CD4-positive, alpha-beta T cell treated with Interleukin-4 for 4 hours (primary cell): ENCODE data around the gene NRAP.
A peak's percentile ranks its signal among the peaks of the same experiment; 100 is the strongest.
"Not testable (repeated sequence)": the region's sequence is repeated elsewhere in the genome, so short reads cannot be mapped to it uniquely, and the experiment has no call there.

Experiments
- DNase-seq: peaks from one replicate; pipeline ENCODE4 v3.0.0-alpha.2; 2020

NRAP gene

GRCh38 chr10:113681533-113682470, 18.0 kb upstream of the NRAP start:
- peak; percentile 39 for DNase-seq

- DNase-seq = peak; percentile 66
Measured at GRCh38 chr10:113680190-113681111, 16.6 kb upstream of the NRAP start.

- peak; percentile 83 for DNase-seq
Measured at GRCh38 chr10:113679463-113680189, 15.8 kb upstream of the NRAP start, which contains the start of gene CASP7. CASP7 (plus strand) TSS chr10:113679912; CDS start chr10:113697494, 17,582 bp downstream.

GRCh38 chr10:113666682-113667252, 2.9 kb upstream of the NRAP start:
- DNase-seq = no peak

- no peak for DNase-seq
Measured at GRCh38 chr10:113665806-113666354, 2.0 kb upstream of the NRAP start.

GRCh38 chr10:113665352-113665751, 1.5 kb upstream of the NRAP start:
- no peak for DNase-seq

- DNase-seq = no peak
Measured at GRCh38 chr10:113663142-113663541, 699 bp downstream of the NRAP start.

- DNase-seq = no peak
Measured at GRCh38 chr10:113661332-113661731, 2.5 kb downstream of the NRAP start.

GRCh38 chr10:113657544-113657943, 6.3 kb downstream of the NRAP start:
- DNase-seq = no peak

GRCh38 chr10:113656896-113657295, 6.9 kb downstream of the NRAP start:
- DNase-seq = no peak

GRCh38 chr10:113652456-113652855, 11.4 kb downstream of the NRAP start:
- DNase-seq = not testable (repeated sequence)

- DNase-seq = no peak
Measured at GRCh38 chr10:113651898-113652297, 11.9 kb downstream of the NRAP start.

- DNase-seq = no peak
Measured at GRCh38 chr10:113651021-113651420, 12.8 kb downstream of the NRAP start.

- no peak for DNase-seq
Measured at GRCh38 chr10:113650172-113650571, 13.7 kb downstream of the NRAP start.

- no peak for DNase-seq
Measured at GRCh38 chr10:113648478-113648877, 15.4 kb downstream of the NRAP start.

GRCh38 chr10:113647812-113648211, 16.0 kb downstream of the NRAP start:
- no peak for DNase-seq

GRCh38 chr10:113646336-113647201, 17.3 kb downstream of the NRAP start:
- DNase-seq = no peak

GRCh38 chr10:113644185-113645120, 19.4 kb downstream of the NRAP start:
- no peak for DNase-seq

- DNase-seq = no peak
Measured at GRCh38 chr10:113643183-113643582, 20.7 kb downstream of the NRAP start.

GRCh38 chr10:113641702-113642101, 22.1 kb downstream of the NRAP start:
- DNase-seq = no peak
